CD4-positive, alpha-beta T cell (primary cell): ENCODE results near the gene NAIF1. TPM values are rescaled to one million over a fixed set of nuclear protein-coding genes. Genes with fewer than 3 reads are reported as not detected.
A peak's percentile ranks its signal among the peaks of the same experiment; 100 is the strongest.

Experiments used
- ATAC-seq: fragments of 200-7000 bp; cut with Tn5 transposase; one replicate; pipeline ENCODE4 v1.10.0; 2022; ENCODE audit warnings: mild to moderate bottlenecking; ENCODE audit not compliant: poor library complexity
- CTCF ChIA-PET: fragments of 350-600 bp; sonication (Branson Sonifier 250); formaldehyde crosslinking; loops from one replicate; lab custom pipeline; 2021; ENCODE audit warnings: antibody characterized with exemption, inconsistent platforms; lab: Charles Lee
- POLR2A ChIA-PET: fragments of 350-600 bp; sonication (Branson Sonifier 250); formaldehyde crosslinking; loops from one replicate; lab custom pipeline; 2021; ENCODE audit warnings: antibody characterized with exemption, inconsistent platforms; lab: Charles Lee
- DNase-seq, 14 experiments: peaks; one replicate each; pipeline ENCODE4 v3.0.0-alpha.2; 2013 to 2020; ENCODE audit warnings: mixed read lengths in 2 of 14
- H3K27ac ChIP-seq, 2 donors: one replicate each; pipeline versions ENCODE4 v1.5.1 to v1.7.0; 2013; ENCODE audit warnings: low read length in 2 of 2, low read depth in 1 of 2, mild to moderate bottlenecking in 1 of 2
- H3K27me3 ChIP-seq, 2 experiments: 1 replicate in 1 of 2; 2 replicates in 1 of 2; pipeline versions ENCODE4 v1.6.1 to v1.7.0; 2013; ENCODE audit warnings: low read length in 2 of 2, control low read depth in 1 of 2, mild to moderate bottlenecking in 1 of 2, moderate library complexity in 1 of 2; ENCODE audit not compliant: insufficient read depth in 2 of 2, control insufficient read depth in 1 of 2
- H3K36me3 ChIP-seq: one replicate; pipeline ENCODE4 v1.6.1; 2013; ENCODE audit warnings: low read length, control low read depth; ENCODE audit not compliant: insufficient read depth
- H3K4me1 ChIP-seq: one replicate; pipeline ENCODE4 v1.6.1; 2013; ENCODE audit warnings: low read length, control low read depth; ENCODE audit not compliant: insufficient read depth
- H3K4me3 ChIP-seq: one replicate; pipeline ENCODE4 v1.5.1; 2013; ENCODE audit warnings: mild to moderate bottlenecking, low read length, moderate library complexity
- H3K9me3 ChIP-seq, 2 experiments: 1 replicate in 1 of 2; 2 replicates in 1 of 2; pipeline versions ENCODE4 v1.6.1 to v1.7.0; 2013; ENCODE audit warnings: low read length in 2 of 2, mild to moderate bottlenecking in 2 of 2, control low read depth in 1 of 2, moderate library complexity in 1 of 2; ENCODE audit not compliant: control insufficient read depth in 1 of 2, insufficient read depth in 1 of 2
- H3K27ac Mint-ChIP-seq: one replicate; pipeline ENCODE4 v1.8.0; 2020; ENCODE audit warnings: mixed read lengths
- H3K27me3 Mint-ChIP-seq: one replicate; pipeline ENCODE4 v1.8.0; 2021; ENCODE audit warnings: mixed read lengths
- H3K36me3 Mint-ChIP-seq: one replicate; pipeline ENCODE4 v1.8.0; 2021; ENCODE audit warnings: low read depth, mixed read lengths
- H3K4me1 Mint-ChIP-seq: one replicate; pipeline ENCODE4 v1.8.0; 2021; ENCODE audit warnings: low read depth, mixed read lengths
- H3K4me3 Mint-ChIP-seq: one replicate; pipeline ENCODE4 v1.8.0; 2020; ENCODE audit warnings: mild to moderate bottlenecking, mixed read lengths
- H3K9me3 Mint-ChIP-seq: one replicate; pipeline ENCODE4 v1.8.0; 2020; ENCODE audit warnings: mixed read lengths
- intact Hi-C, 2 experiments: fragments of 100-400 bp; cut with DNase I in 1 of 2; cut with micrococcal nuclease in 1 of 2; formaldehyde crosslinking; loops; one replicate each; pipeline versions ENCODE4 v1.15.1 to v1.9.0; 2023 to 2025; cut with DNase I, micrococcal nuclease
- total RNA-seq, 174 experiments: library from RNA in 2 of 174; stranded (reverse) in 2 of 174; gene quantifications; one replicate each; pipeline ENCODE4 v1.2.3 and lab custom pipeline; 2021 to 2026
- TF ChIP-seq, protein P1 (sequence below): fragments of 200-600 bp; IDR thresholded peaks from one replicate; pipeline ENCODE4 v1.8.0; 2022; ENCODE audit warnings: antibody characterized with exemption, mild to moderate bottlenecking

The NAIF1 gene
- total RNA-seq, 2 experiments from 2014 or later = 11.5 to 16.8 TPM

DNA sequence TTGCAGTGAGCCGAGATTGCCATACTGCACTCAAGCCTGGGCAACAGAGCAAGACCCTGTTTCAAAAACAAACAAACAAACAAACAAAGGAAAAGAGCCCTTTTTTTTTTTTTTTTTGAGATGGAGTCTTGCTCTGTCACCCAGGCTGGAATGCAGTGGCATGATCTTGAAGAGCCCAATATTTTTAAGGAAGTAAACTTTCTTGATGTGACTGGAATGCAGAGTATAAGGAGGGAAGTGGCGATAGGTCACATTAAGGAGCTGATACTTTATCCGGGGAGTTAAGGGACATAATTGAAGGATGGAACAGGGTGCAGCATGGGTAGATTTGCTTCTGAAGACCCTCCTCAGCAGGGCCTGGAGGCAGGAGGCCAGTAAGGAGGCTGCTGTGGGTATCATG, 13.0 kb downstream of the NAIF1 start:
- ATAC-seq = no peak
- Histone ChIP-seq H3K4me1 (no peaks in the 10 kb centered on the region), H3K27me3 (no peaks in the 10 kb centered on the region), H3K36me3 (no peaks in the 10 kb centered on the region), H3K9me3 (no peaks in the 10 kb centered on the region), H3K27ac (no peak overlapping the region), H3K4me3 (no peak overlapping the region)
- Mint-ChIP-seq H3K4me3 (no peak overlapping the region), H3K4me1 (no peaks in the 10 kb centered on the region), H3K27ac (no peak overlapping the region), H3K9me3 (no peaks in the 10 kb centered on the region), H3K27me3 (no peaks in the 10 kb centered on the region), H3K36me3 (no peaks in the 10 kb centered on the region)
- intact Hi-C loops = loop anchor here in 1 of 2 experiments (10.0 kb wide), 1 partner anchor 51 kb away; no protein-coding TSS in a partner anchor
- DNase-seq = no peak
- ChIA-PET POLR2A (no interaction called here), CTCF (no interaction called here)
- TF ChIP-seq, protein P1, sequence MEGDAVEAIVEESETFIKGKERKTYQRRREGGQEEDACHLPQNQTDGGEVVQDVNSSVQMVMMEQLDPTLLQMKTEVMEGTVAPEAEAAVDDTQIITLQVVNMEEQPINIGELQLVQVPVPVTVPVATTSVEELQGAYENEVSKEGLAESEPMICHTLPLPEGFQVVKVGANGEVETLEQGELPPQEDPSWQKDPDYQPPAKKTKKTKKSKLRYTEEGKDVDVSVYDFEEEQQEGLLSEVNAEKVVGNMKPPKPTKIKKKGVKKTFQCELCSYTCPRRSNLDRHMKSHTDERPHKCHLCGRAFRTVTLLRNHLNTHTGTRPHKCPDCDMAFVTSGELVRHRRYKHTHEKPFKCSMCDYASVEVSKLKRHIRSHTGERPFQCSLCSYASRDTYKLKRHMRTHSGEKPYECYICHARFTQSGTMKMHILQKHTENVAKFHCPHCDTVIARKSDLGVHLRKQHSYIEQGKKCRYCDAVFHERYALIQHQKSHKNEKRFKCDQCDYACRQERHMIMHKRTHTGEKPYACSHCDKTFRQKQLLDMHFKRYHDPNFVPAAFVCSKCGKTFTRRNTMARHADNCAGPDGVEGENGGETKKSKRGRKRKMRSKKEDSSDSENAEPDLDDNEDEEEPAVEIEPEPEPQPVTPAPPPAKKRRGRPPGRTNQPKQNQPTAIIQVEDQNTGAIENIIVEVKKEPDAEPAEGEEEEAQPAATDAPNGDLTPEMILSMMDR = no peak

DNA sequence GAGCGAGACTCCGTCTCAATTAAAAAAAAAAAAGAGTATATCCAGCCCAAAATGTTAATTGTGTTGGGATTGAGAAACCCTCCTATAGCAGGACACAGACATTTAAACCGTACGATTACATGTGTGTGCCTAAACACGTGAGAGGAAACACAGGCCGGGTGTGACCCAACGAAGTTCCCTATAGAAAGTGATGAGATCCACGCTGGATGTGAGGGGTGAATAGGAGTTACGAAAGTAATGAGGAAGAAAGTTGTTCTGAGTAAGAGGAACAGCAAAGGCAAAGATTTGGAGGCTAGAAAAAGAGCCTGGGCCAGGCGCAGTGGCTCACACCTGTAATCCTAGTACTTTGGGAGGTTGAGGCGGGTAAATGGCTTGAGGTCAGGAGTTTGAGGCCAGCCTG, 13.6 kb downstream of the NAIF1 start:
- TF ChIP-seq, protein P1 = no peak
- H3K9me3 ChIP-seq = no peaks in the 10 kb centered on the region
- Mint-ChIP-seq H3K27me3 (no peaks in the 10 kb centered on the region), H3K27ac (no peak overlapping the region), H3K4me1 (peaks cover 2% of the 10 kb centered on the region), H3K36me3 (no peaks in the 10 kb centered on the region), H3K4me3 (no peak overlapping the region), H3K9me3 (no peaks in the 10 kb centered on the region)
- no peak for ATAC-seq
- H3K36me3 ChIP-seq = no peaks in the 10 kb centered on the region
- DNase-seq = peak in 2 of 14 experiments; percentile 59 to 66
- H3K4me3 ChIP-seq = no peak overlapping the region
- ChIA-PET CTCF (no interaction called here), POLR2A (no interaction called here)
- intact Hi-C loops = loop anchor here in 1 of 2 experiments (10.0 kb wide), 1 partner anchor 51 kb away; no protein-coding TSS in a partner anchor
- no peak overlapping the region for H3K27ac ChIP-seq
- no peaks in the 10 kb centered on the region for H3K27me3 ChIP-seq
- H3K4me1 ChIP-seq = no peaks in the 10 kb centered on the region

DNA sequence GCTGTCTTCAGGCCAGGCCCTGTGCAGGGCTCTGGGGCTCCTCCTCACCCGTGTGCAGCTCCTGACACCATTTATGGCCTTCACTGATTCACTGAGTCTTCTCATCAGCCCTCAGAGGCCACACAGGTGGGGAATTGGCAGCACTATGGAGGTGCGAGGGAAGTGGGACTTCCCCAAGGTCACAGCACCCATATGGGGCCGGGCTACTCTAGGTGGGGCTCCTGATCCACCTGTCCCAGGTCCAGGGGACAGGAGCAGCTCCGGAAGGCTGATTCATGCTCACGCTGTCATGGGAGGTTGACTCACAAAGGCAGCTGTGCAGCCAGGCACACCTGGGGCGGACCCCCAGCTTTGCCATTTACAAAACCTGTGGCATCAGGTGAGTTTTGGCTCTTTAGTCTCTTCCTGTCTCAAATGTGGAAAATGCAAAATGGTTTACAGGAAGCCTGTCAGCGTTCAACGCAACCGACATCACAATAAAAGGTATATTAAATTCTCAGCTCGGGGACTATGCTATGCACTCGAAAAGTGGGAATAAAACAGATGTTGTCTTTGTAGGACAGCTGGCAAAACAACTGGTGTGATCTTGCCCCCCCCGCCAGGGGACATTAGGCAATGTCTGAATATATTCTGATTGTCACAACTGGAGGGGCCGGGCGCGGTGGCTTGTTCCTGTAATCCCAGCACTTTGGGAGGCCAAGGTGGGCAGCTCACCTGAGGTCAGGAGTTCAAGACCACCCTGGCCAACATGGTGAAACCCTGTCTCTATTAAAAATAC, 15.0 kb downstream of the NAIF1 start:
- Histone ChIP-seq H3K36me3 (no peaks in the 10 kb centered on the region), H3K27ac (no peak overlapping the region), H3K27me3 (no peaks in the 10 kb centered on the region), H3K9me3 (no peaks in the 10 kb centered on the region), H3K4me3 (no peak overlapping the region), H3K4me1 (no peaks in the 10 kb centered on the region)
- ChIA-PET POLR2A (interaction anchor here (1.0 to 1.1 kb wide), 2 partner anchors 15 to 23 kb away, joined by 4 read pairs; partner anchors contain the start of gene NAIF1), CTCF (interaction anchor here (2.0 kb wide), 1 partner anchor 65 kb away, joined by 5 read pairs; no protein-coding TSS in a partner anchor)
- no peak overlapping the region for H3K27ac Mint-ChIP-seq
- intact Hi-C loops = loop anchor here in 1 of 2 experiments (10.0 kb wide), 1 partner anchor 53 kb away; no protein-coding TSS in a partner anchor
- no peaks in the 10 kb centered on the region for H3K27me3 Mint-ChIP-seq
- TF ChIP-seq, protein P1 = no peak
- DNase-seq = no peak
- H3K9me3 Mint-ChIP-seq = no peaks in the 10 kb centered on the region
- no peak overlapping the region for H3K4me3 Mint-ChIP-seq
- ATAC-seq = no peak
- no peaks in the 10 kb centered on the region for H3K36me3 Mint-ChIP-seq
- H3K4me1 Mint-ChIP-seq = peaks cover 4% of the 10 kb centered on the region
